ENCODE data around the gene C22orf15. TPM values are rescaled to one million over a fixed set of nuclear protein-coding genes. Genes with fewer than 3 reads are reported as not detected.

The C22orf15 gene, protein sequence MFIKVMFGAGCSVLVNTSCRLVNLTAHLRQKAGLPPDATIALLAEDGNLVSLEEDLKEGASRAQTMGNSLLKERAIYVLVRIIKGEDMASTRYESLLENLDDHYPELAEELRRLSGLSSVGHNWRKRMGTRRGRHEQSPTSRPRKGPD
- total RNA-seq = 1 to 10 TPM; 1.5 to 2.2 TPM
- 2.7 TPM for polyA plus RNA-seq (2013, experiment 1 of 2)
- 3.0 TPM for polyA plus RNA-seq (2013, experiment 2 of 2)
- long read RNA-seq, experiment 1, partial matches to known transcripts = 0 of 1 reads
- long read RNA-seq, experiment 1, other reads (novel, unspliced or antisense) = 1 of 1 reads
- long read RNA-seq, experiment 2, partial matches to known transcripts = 0 of 3 reads
- long read RNA-seq, experiment 2, other reads (novel, unspliced or antisense) = 2 of 3 reads
- long read RNA-seq, experiment 3, partial matches to known transcripts = 0 of 4 reads
- long read RNA-seq, experiment 3, other reads (novel, unspliced or antisense) = 4 of 4 reads
- long read RNA-seq, experiment 4, partial matches to known transcripts = 1 of 2 reads
- long read RNA-seq, experiment 4, other reads (novel, unspliced or antisense) = 0 of 2 reads

DNA sequence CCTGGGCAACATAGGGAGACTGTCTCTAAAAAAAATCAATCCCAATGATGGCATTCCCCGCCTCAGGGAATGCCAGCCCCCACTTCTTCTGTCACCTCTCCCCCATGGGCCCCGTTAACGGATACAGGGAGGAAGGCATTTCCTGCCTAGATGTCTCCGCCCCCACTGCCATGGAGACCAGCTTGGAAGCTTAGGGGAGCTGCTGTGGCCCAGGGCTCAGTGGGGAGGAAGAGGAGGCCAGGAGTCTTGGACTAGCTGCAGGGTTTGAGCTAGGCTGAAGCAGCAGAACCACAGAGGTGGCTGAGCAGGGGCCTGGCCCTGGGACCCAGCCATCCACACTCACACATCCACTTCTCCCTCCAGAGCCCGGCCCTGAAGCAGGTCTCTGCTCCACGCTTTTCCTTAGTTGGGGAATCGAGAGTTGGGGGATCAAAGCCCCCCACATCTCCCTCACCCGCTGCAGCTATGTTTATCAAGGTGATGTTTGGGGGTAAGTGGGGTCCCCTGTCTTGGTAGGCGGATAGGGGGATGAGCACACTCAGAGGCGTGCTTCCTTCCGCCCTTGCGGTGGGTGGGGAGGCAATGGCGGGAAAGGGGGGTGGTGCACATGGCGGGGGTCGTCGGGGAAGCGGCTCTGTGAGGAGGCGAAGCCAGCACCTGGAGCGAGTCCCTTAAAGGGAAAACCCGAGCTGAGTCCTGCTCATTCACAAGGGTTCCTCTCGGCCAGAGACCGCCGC, at the start of gene C22orf15:
Gene C22orf15 (plus strand): TSS at position 149 of the 737 bp plus-strand sequence. CDS start 317 bp downstream, at position 466.
- no peaks in the 10 kb centered on the region for H3K9me3 Mint-ChIP-seq
- 82 to 86% methylated on average over 15 to 17 of the region's 23 CpGs for WGBS, 2 experiments (ENCODE audit: insufficient coverage in 1 of 2, insufficient read length in 1 of 2)
- H3K36me3 Mint-ChIP-seq (ENCODE audit: low read depth) = no peaks in the 10 kb centered on the region
- peak within 1 kb of the TSS; percentile 38 for H3K4me3 Mint-ChIP-seq
- no peak within 1 kb of the TSS for H3K27ac Mint-ChIP-seq
- peak within 1 kb of the TSS; percentile 18 for H3K27ac ChIP-seq (ENCODE audit: low read depth, low read length)
- TF ChIP-seq, protein P1, sequence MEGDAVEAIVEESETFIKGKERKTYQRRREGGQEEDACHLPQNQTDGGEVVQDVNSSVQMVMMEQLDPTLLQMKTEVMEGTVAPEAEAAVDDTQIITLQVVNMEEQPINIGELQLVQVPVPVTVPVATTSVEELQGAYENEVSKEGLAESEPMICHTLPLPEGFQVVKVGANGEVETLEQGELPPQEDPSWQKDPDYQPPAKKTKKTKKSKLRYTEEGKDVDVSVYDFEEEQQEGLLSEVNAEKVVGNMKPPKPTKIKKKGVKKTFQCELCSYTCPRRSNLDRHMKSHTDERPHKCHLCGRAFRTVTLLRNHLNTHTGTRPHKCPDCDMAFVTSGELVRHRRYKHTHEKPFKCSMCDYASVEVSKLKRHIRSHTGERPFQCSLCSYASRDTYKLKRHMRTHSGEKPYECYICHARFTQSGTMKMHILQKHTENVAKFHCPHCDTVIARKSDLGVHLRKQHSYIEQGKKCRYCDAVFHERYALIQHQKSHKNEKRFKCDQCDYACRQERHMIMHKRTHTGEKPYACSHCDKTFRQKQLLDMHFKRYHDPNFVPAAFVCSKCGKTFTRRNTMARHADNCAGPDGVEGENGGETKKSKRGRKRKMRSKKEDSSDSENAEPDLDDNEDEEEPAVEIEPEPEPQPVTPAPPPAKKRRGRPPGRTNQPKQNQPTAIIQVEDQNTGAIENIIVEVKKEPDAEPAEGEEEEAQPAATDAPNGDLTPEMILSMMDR (conservative IDR thresholded peaks at IDR 0.05) = no peak
- H3K4me1 Mint-ChIP-seq = peaks cover 11% of the 10 kb centered on the region
- H3K27me3 Mint-ChIP-seq (ENCODE audit: insufficient read depth) = peaks cover 12% of the 10 kb centered on the region
- no peaks in the 10 kb centered on the region for H3K4me1 ChIP-seq (ENCODE audit: control insufficient read depth, insufficient read depth, low read length)
- peak; percentile 81 for DNase-seq
- no peak within 1 kb of the TSS for H3K4me3 ChIP-seq (ENCODE audit: low read length)
- peaks cover 4% of the 10 kb centered on the region for H3K36me3 ChIP-seq (ENCODE audit: control insufficient read depth, insufficient read depth, low read length)
- no peaks in the 10 kb centered on the region for H3K9me3 ChIP-seq (ENCODE audit: control insufficient read depth, low read length)
- H3K27me3 ChIP-seq (ENCODE audit: control insufficient read depth, insufficient read depth, low read length, poor library complexity, severe bottlenecking) = no peaks in the 10 kb centered on the region
- H3K9ac ChIP-seq (ENCODE audit: extremely low read depth, low read length, poor library complexity, severe bottlenecking) = no peak within 1 kb of the TSS

DNA sequence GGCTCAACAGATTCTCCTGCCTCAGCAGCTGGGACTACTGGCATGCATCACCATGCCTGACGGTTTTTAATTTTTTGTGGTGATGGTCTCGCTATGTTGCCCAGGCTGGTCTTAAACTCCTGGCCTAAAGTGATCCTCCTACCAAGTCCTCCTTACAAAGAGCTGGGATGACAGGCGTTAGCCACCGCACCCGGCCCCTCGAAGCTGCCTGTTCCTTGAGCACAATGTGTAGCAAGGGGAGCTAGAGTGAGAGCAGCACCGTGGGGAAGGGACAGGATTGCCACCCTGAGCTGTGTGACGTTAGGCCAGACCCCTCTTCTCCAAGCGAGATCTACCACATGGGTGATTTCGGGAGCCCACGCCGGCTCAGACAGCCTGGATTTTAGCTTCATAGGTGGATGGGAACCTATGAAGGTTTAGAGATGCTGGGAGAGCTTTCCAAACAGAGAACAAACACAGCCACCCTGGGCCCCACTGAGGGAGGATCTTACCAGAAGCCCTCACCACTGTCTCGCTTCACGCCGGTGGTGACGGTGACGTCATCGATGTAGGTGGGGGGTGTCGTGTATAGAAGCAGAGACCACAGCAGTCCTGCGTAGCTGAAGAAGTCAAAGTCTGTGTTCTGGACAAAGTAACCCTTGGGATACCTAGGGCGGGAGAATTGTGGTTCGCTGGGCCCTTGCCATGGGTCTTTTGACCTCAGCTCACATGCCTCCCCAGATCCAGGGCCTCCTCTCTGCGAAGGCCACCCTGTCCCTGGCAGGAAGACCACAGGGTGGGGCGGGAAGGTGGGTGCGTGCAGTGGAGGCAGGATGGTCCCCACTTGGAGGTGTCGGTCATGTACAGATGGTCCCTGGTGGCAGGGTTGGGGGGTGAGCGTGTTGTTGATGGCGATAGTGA, 48.8 kb upstream of the C22orf15 start:
- no peak overlapping the region for H3K4me3 Mint-ChIP-seq
- no peaks in the 10 kb centered on the region for H3K4me1 Mint-ChIP-seq
- H3K27me3 Mint-ChIP-seq (ENCODE audit: insufficient read depth) = no peaks in the 10 kb centered on the region
- peaks cover 43% of the 10 kb centered on the region for H3K36me3 Mint-ChIP-seq (ENCODE audit: low read depth)
- no peaks in the 10 kb centered on the region for H3K9me3 ChIP-seq (ENCODE audit: control insufficient read depth, low read length)
- TF ChIP-seq, protein P1 (conservative IDR thresholded peaks at IDR 0.05) = no peak
- no peak overlapping the region for H3K4me3 ChIP-seq (ENCODE audit: low read length)
- no peaks in the 10 kb centered on the region for H3K27me3 ChIP-seq (ENCODE audit: control insufficient read depth, insufficient read depth, low read length, poor library complexity, severe bottlenecking)
- H3K4me1 ChIP-seq (ENCODE audit: control insufficient read depth, insufficient read depth, low read length) = no peaks in the 10 kb centered on the region
- 93 to 96% methylated on average over 21 to 28 of the region's 28 CpGs for WGBS, 2 experiments (ENCODE audit: insufficient coverage in 1 of 2, insufficient read length in 1 of 2)
- no peak overlapping the region for H3K27ac ChIP-seq (ENCODE audit: low read depth, low read length)
- no peak overlapping the region for H3K27ac Mint-ChIP-seq
- no peak overlapping the region for H3K9ac ChIP-seq (ENCODE audit: extremely low read depth, low read length, poor library complexity, severe bottlenecking)
- DNase-seq = no peak
- H3K36me3 ChIP-seq (ENCODE audit: control insufficient read depth, insufficient read depth, low read length) = peaks cover 46% of the 10 kb centered on the region
- no peaks in the 10 kb centered on the region for H3K9me3 Mint-ChIP-seq
